A673 (cell line): ENCODE results near the gene TPSD1. TPM values are rescaled to one million over a fixed set of nuclear protein-coding genes. Genes with fewer than 3 reads are reported as not detected.
A peak's percentile ranks its signal among the peaks of the same experiment; 100 is the strongest.

Source experiments
- BruUV-seq: library from RNA; stranded (reverse); fragments of 400-500 nt; replicated peaks from 2 replicates; lab custom pipeline; 2021; lab: Mats Ljungman, UMichigan
- CTCF ChIA-PET: fragments of 300-600 bp; sonication (Branson Sonifier 250); formaldehyde crosslinking; loops from one replicate; lab custom pipeline; 2022; ENCODE audit warnings: antibody characterized with exemption; lab: Charles Lee
- POLR2A ChIA-PET: fragments of 300-600 bp; sonication (Branson Sonifier 250); formaldehyde crosslinking; loops from one replicate; lab custom pipeline; 2022; ENCODE audit warnings: antibody characterized with exemption; ENCODE audit not compliant: low non-redundant PET; lab: Charles Lee
- DNase-seq: peaks from one replicate; pipeline ENCODE4 v3.0.0-alpha.2; 2015; ENCODE audit warnings: low spot score
- H3K27ac ChIP-seq: fragments of 200-600 bp; sonication (generic); 2 replicates; pipeline ENCODE4 v1.5.1; 2016; ENCODE audit warnings: mixed run types, low read depth, mild to moderate bottlenecking, mixed read lengths, antibody characterized with exemption, low read length; ENCODE audit not compliant: poor library complexity, severe bottlenecking
- H3K27me3 ChIP-seq: fragments of 200-600 bp; sonication (generic); replicated peaks from 2 replicates; pipeline ENCODE4 v1.6.1; 2017; ENCODE audit warnings: mixed run types, low read depth, mild to moderate bottlenecking, mixed read lengths, antibody characterized with exemption, low read length; ENCODE audit not compliant: insufficient read depth, poor library complexity
- H3K36me3 ChIP-seq: fragments of 200-600 bp; sonication (generic); 2 replicates; pipeline ENCODE4 v1.6.1; 2016; ENCODE audit warnings: mixed run types, mild to moderate bottlenecking, mixed read lengths, antibody characterized with exemption, low read length; ENCODE audit not compliant: insufficient read depth, poor library complexity, severe bottlenecking
- H3K4me1 ChIP-seq: fragments of 200-600 bp; sonication (generic); 2 replicates; pipeline ENCODE4 v1.6.1; 2017; ENCODE audit warnings: mixed run types, mild to moderate bottlenecking, mixed read lengths, antibody characterized with exemption, low read length; ENCODE audit not compliant: insufficient read depth, poor library complexity, severe bottlenecking
- H3K4me3 ChIP-seq: fragments of 200-600 bp; sonication (generic); 2 replicates; pipeline ENCODE4 v1.5.1; 2016; ENCODE audit warnings: low read depth, mixed run types, mild to moderate bottlenecking, mixed read lengths, low read length; ENCODE audit not compliant: poor library complexity, severe bottlenecking
- H3K9me3 ChIP-seq: fragments of 200-600 bp; sonication (generic); 2 replicates; pipeline ENCODE4 v1.6.1; 2016; ENCODE audit warnings: mixed run types, low read depth, mild to moderate bottlenecking, mixed read lengths, antibody characterized with exemption, low read length; ENCODE audit not compliant: poor library complexity, severe bottlenecking
- CTCF ChIP-seq: fragments of 300-800, 200-600 bp; sonication (generic); conservative IDR thresholded peaks from 2 replicates; pipeline ENCODE4 v1.5.1; 2017; ENCODE audit warnings: low read depth, mild to moderate bottlenecking, antibody characterized with exemption, low read length, moderate library complexity, mixed read lengths
- EZH2 ChIP-seq: fragments of 200-600 bp; sonication (generic); IDR thresholded peaks from 2 replicates; pipeline ENCODE4 v1.6.1; 2017; ENCODE audit warnings: borderline replicate concordance, low read depth, mild to moderate bottlenecking, mixed read lengths, antibody characterized with exemption, low read length; ENCODE audit not compliant: poor library complexity, severe bottlenecking
- intact Hi-C: fragments of 100-400 bp; cut with micrococcal nuclease; formaldehyde crosslinking; loops from one replicate; pipeline ENCODE4 v1.10.0; 2022; ENCODE audit not compliant: unreplicated experiment
- total RNA-seq: library from RNA; stranded (reverse); gene quantifications from 2 replicates; pipeline ENCODE4 v1.2.3, GENCODE V29; 2021

Gene TPSD1
- total RNA-seq, 1 experiment from 2014 or later, result 2.3 TPM

GRCh38 chr16:1288813-1289476 is 33.1 kb downstream of the TPSD1 start:
- intact Hi-C loops, result no loop called here
- Histone ChIP-seq H3K4me1 (peaks cover 2% of the 10 kb centered on the region), H3K27me3 (no peaks in the 10 kb centered on the region), H3K36me3 (no peaks in the 10 kb centered on the region), H3K27ac (no peak overlapping the region), H3K9me3 (no peaks in the 10 kb centered on the region), H3K4me3 (no peak overlapping the region)
- TF ChIP-seq EZH2 (no peak), CTCF (no peak)
- POLR2A ChIA-PET, result no interaction called here
- peak; percentile 46 for DNase-seq
- CTCF ChIA-PET, result no interaction called here
- no TSS peak for BruUV-seq

- TF ChIP-seq CTCF, result no peak
- TF ChIP-seq EZH2, result no peak
- BruUV-seq, result no TSS peak
- H3K36me3 ChIP-seq, result no peaks in the 10 kb centered on the region
- no peaks in the 10 kb centered on the region for H3K9me3 ChIP-seq
- H3K4me1 ChIP-seq, result no peaks in the 10 kb centered on the region
- POLR2A ChIA-PET, result no interaction called here
- intact Hi-C loops, result no loop called here
- DNase-seq, result no peak
- CTCF ChIA-PET, result no interaction called here
- H3K27me3 ChIP-seq, result no peaks in the 10 kb centered on the region
- no peak overlapping the region for H3K4me3 ChIP-seq
- H3K27ac ChIP-seq, result no peak overlapping the region
Measured at GRCh38 chr16:1289477-1289866, 33.6 kb downstream of the TPSD1 start.

- Histone ChIP-seq H3K27ac (no peak overlapping the region), H3K36me3 (no peaks in the 10 kb centered on the region), H3K4me1 (no peaks in the 10 kb centered on the region), H3K9me3 (no peaks in the 10 kb centered on the region), H3K4me3 (no peak overlapping the region), H3K27me3 (no peaks in the 10 kb centered on the region)
- no TSS peak for BruUV-seq
- ChIA-PET CTCF (no interaction called here), POLR2A (interaction anchor here (0.6 kb wide), 1 partner anchor 17 kb away, joined by 3 read pairs; no protein-coding TSS in a partner anchor)
- DNase-seq, result no peak
- TF ChIP-seq CTCF, result no peak
- TF ChIP-seq EZH2, result no peak
- intact Hi-C loops, result no loop called here
Measured at GRCh38 chr16:1290063-1290501, 34.2 kb downstream of the TPSD1 start.
